ENCODE data around the gene PPP2R5C.

The PPP2R5C gene

GRCh38 chr14:101908795-101909194 is 147.3 kb downstream of the PPP2R5C start:
- no peak overlapping the region for H3K4me3 ChIP-seq (IDR thresholded peaks at IDR 0.05; ENCODE audit: insufficient read depth, low read depth, low read length)
- no peaks in the 10 kb centered on the region for H4K20me1 ChIP-seq (ENCODE audit: insufficient read depth)
- H3K27ac ChIP-seq, result no peak overlapping the region
- H2AFZ ChIP-seq (ENCODE audit: low read depth), result no peak overlapping the region
- no peaks in the 10 kb centered on the region for H3K27me3 ChIP-seq (ENCODE audit: insufficient read depth, low read depth)
- H3K9ac ChIP-seq, result no peak overlapping the region
- H3K79me2 ChIP-seq (ENCODE audit: insufficient read depth, low read depth), result no peaks in the 10 kb centered on the region
- no peaks in the 10 kb centered on the region; the same call in 1 of the 2 replicates for H3K36me3 ChIP-seq (ENCODE audit: insufficient read depth)
- no peaks in the 10 kb centered on the region for H3K4me1 ChIP-seq (ENCODE audit: low read depth, poor library complexity, severe bottlenecking)
- TF ChIP-seq CTCF (conservative IDR thresholded peaks at IDR 0.05; ENCODE audit: low read depth, low read length), result no peak
- no peak overlapping the region for H3K4me2 ChIP-seq

GRCh38 chr14:101909371-101910096 is 148.0 kb downstream of the PPP2R5C start:
- Histone ChIP-seq H3K36me3 (ENCODE audit: insufficient read depth) (no peaks in the 10 kb centered on the region; the same call in 1 of the 2 replicates), H4K20me1 (ENCODE audit: insufficient read depth) (no peaks in the 10 kb centered on the region), H3K27ac (no peak overlapping the region), H3K79me2 (ENCODE audit: insufficient read depth, low read depth) (no peaks in the 10 kb centered on the region), H3K4me3 (IDR thresholded peaks at IDR 0.05; ENCODE audit: insufficient read depth, low read depth, low read length) (no peak overlapping the region), H3K4me1 (ENCODE audit: low read depth, poor library complexity, severe bottlenecking) (no peaks in the 10 kb centered on the region), H3K9ac (no peak overlapping the region), H3K4me2 (no peak overlapping the region), H3K27me3 (ENCODE audit: insufficient read depth, low read depth) (no peaks in the 10 kb centered on the region), H2AFZ (ENCODE audit: low read depth) (no peak overlapping the region)
- TF ChIP-seq CTCF (conservative IDR thresholded peaks at IDR 0.05; ENCODE audit: low read depth, low read length), result no peak

GRCh38 chr14:101912841-101913240 is 151.3 kb downstream of the PPP2R5C start:
- Histone ChIP-seq H3K4me1 (ENCODE audit: low read depth, poor library complexity, severe bottlenecking) (no peaks in the 10 kb centered on the region), H4K20me1 (ENCODE audit: insufficient read depth) (no peaks in the 10 kb centered on the region), H3K36me3 (ENCODE audit: insufficient read depth) (no peaks in the 10 kb centered on the region; the same call in 1 of the 2 replicates), H3K27ac (no peak overlapping the region), H3K27me3 (ENCODE audit: insufficient read depth, low read depth) (no peaks in the 10 kb centered on the region), H3K4me2 (no peak overlapping the region), H3K4me3 (IDR thresholded peaks at IDR 0.05; ENCODE audit: insufficient read depth, low read depth, low read length) (no peak overlapping the region), H3K9ac (no peak overlapping the region), H3K79me2 (ENCODE audit: insufficient read depth, low read depth) (no peaks in the 10 kb centered on the region), H2AFZ (ENCODE audit: low read depth) (no peak overlapping the region)
- TF ChIP-seq CTCF (conservative IDR thresholded peaks at IDR 0.05; ENCODE audit: low read depth, low read length), result no peak

- Histone ChIP-seq H3K4me3 (IDR thresholded peaks at IDR 0.05; ENCODE audit: insufficient read depth, low read depth, low read length) (no peak overlapping the region), H3K79me2 (ENCODE audit: insufficient read depth, low read depth) (no peaks in the 10 kb centered on the region), H4K20me1 (ENCODE audit: insufficient read depth) (no peaks in the 10 kb centered on the region), H3K9ac (no peak overlapping the region), H3K4me2 (no peak overlapping the region), H2AFZ (ENCODE audit: low read depth) (no peak overlapping the region), H3K4me1 (ENCODE audit: low read depth, poor library complexity, severe bottlenecking) (no peaks in the 10 kb centered on the region), H3K27ac (no peak overlapping the region), H3K36me3 (ENCODE audit: insufficient read depth) (no peaks in the 10 kb centered on the region; the same call in 1 of the 2 replicates), H3K27me3 (ENCODE audit: insufficient read depth, low read depth) (no peaks in the 10 kb centered on the region)
- no peak for TF ChIP-seq CTCF (conservative IDR thresholded peaks at IDR 0.05; ENCODE audit: low read depth, low read length)
Measured at GRCh38 chr14:101914083-101914482, 152.6 kb downstream of the PPP2R5C start.
